Smooth muscle cell (in vitro differentiated cells): ENCODE data around the gene DCLK3. TPM values are rescaled to one million over a fixed set of nuclear protein-coding genes. Genes with fewer than 3 reads are reported as not detected.

Experiments
- DNase-seq: peaks from one replicate; lab custom pipeline; 2025; ENCODE audit not compliant: unreplicated experiment; lab: John Stamatoyannopoulos, UW
- H2AFZ ChIP-seq: fragments of 200-600 bp; sonication (generic); 2 replicates; pipeline ENCODE4 v1.6.0; 2016; ENCODE audit warnings: antibody characterized with exemption, low read depth, mild to moderate bottlenecking
- H3F3A ChIP-seq: fragments of 200-600 bp; sonication (generic); 2 replicates; pipeline ENCODE4 v1.6.0; 2017; ENCODE audit warnings: antibody characterized with exemption, low read depth
- H3K27ac ChIP-seq: fragments of 200-600 bp; sonication (generic); 2 replicates; pipeline ENCODE4 v1.5.1; 2016; ENCODE audit warnings: low read depth, mild to moderate bottlenecking
- H3K27me3 ChIP-seq: fragments of 200-600 bp; sonication (generic); 2 replicates; pipeline ENCODE4 v1.6.1; 2016; ENCODE audit warnings: low read depth, mild to moderate bottlenecking
- H3K36me3 ChIP-seq: fragments of 200-600 bp; sonication (generic); 2 replicates; pipeline ENCODE4 v1.5.1; 2016; ENCODE audit warnings: low read depth
- H3K4me1 ChIP-seq: fragments of 200-600 bp; sonication (generic); 2 replicates; pipeline ENCODE4 v1.5.1; 2016; ENCODE audit warnings: low read depth
- H3K4me2 ChIP-seq: fragments of 200-600 bp; sonication (generic); 2 replicates; pipeline ENCODE4 v1.6.0; 2016; ENCODE audit warnings: mild to moderate bottlenecking
- H3K4me3 ChIP-seq: fragments of 200-600 bp; sonication (generic); 2 replicates; pipeline ENCODE4 v1.5.1; 2016; ENCODE audit warnings: mild to moderate bottlenecking
- H3K79me2 ChIP-seq: fragments of 200-600 bp; sonication (generic); 2 replicates; pipeline ENCODE4 v1.6.0; 2016; ENCODE audit warnings: low read depth, mild to moderate bottlenecking
- H3K9ac ChIP-seq: fragments of 200-600 bp; sonication (generic); 2 replicates; pipeline ENCODE4 v1.6.0; 2016; ENCODE audit warnings: low read depth
- H3K9me3 ChIP-seq: fragments of 200-600 bp; sonication (generic); replicated peaks from 2 replicates; pipeline ENCODE4 v1.5.1; 2016; ENCODE audit warnings: low read depth
- H4K20me1 ChIP-seq: fragments of 200-600 bp; sonication (generic); 2 replicates; pipeline ENCODE4 v1.6.0; 2016; ENCODE audit warnings: low read depth
- WGBS: methylation state at CpG from one replicate; pipeline ENCODE4 v1.1.7; 2016; ENCODE audit warnings: low lambda C conversion rate; 5-methylcytosine and 5-hydroxymethylcytosine counted together
- polyA plus RNA-seq: library from polyadenylated mRNA; unstranded; fragments of >200 nt; fragmentation: Nextera tagmentation; extraction: Ambion mirVana; gene quantifications from 2 replicates; pipeline ENCODE4 v1.2.1, GENCODE V29; 2016
- total RNA-seq: library from RNA; depleted of rRNA; stranded (reverse); fragments of >200 nt; gene quantifications from 2 replicates; pipeline ENCODE4 v1.2.3, GENCODE V29; 2014
- TF ChIP-seq, protein P1 (sequence below): fragments of 200-600 bp; sonication (generic); IDR thresholded peaks from 2 replicates; pipeline ENCODE4 v1.5.1; 2017; ENCODE audit warnings: borderline replicate concordance, mild to moderate bottlenecking, antibody characterized with exemption; ENCODE audit not compliant: insufficient read depth, poor library complexity, severe bottlenecking

The DCLK3 gene
- total and polyA plus RNA-seq, 2 experiments from 2014 or later = not detected

DNA sequence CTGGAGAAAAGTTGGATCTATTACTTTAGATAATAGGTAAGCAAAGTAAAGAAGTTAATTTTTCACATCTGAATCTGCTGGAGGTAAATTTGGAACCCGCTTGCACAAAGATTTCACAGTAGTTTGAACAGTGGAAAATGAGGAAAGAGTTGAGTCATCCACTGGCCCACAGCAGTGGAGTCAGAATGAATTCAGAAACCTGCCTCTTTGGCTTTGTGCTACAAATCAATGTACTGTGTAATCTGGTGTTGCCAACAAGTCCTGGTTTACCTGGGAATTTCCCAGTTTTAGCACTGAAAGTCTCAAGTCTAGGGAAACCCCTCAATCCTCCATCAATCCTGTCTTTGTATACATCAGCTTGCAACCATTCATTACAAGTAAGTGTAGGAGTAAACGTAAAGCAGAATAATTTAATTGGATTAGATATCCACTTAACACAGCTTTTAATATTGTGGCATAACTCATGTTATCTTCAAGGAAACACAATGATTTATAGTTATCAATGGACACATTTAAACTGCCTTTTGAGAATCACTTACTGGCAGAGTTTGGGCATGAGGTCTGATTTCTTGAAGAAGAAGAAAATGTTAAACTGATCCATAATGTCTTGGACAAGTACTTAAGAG, 100.6 kb downstream of the DCLK3 start:
- Histone ChIP-seq H3K27me3 (peaks cover 21% of the 10 kb centered on the region), H3K9ac (no peak overlapping the region), H3K4me2 (no peak overlapping the region), H2AFZ (no peak overlapping the region), H3F3A (no peaks in the 10 kb centered on the region), H4K20me1 (no peaks in the 10 kb centered on the region), H3K36me3 (no peaks in the 10 kb centered on the region), H3K4me3 (no peak overlapping the region), H3K4me1 (no peaks in the 10 kb centered on the region), H3K9me3 (no peaks in the 10 kb centered on the region), H3K27ac (no peak overlapping the region), H3K79me2 (no peaks in the 10 kb centered on the region)
- TF ChIP-seq, protein P1, sequence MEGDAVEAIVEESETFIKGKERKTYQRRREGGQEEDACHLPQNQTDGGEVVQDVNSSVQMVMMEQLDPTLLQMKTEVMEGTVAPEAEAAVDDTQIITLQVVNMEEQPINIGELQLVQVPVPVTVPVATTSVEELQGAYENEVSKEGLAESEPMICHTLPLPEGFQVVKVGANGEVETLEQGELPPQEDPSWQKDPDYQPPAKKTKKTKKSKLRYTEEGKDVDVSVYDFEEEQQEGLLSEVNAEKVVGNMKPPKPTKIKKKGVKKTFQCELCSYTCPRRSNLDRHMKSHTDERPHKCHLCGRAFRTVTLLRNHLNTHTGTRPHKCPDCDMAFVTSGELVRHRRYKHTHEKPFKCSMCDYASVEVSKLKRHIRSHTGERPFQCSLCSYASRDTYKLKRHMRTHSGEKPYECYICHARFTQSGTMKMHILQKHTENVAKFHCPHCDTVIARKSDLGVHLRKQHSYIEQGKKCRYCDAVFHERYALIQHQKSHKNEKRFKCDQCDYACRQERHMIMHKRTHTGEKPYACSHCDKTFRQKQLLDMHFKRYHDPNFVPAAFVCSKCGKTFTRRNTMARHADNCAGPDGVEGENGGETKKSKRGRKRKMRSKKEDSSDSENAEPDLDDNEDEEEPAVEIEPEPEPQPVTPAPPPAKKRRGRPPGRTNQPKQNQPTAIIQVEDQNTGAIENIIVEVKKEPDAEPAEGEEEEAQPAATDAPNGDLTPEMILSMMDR = no peak
- no peak for DNase-seq
- 82% methylated on average over 2 of the region's 2 CpGs for WGBS

DNA sequence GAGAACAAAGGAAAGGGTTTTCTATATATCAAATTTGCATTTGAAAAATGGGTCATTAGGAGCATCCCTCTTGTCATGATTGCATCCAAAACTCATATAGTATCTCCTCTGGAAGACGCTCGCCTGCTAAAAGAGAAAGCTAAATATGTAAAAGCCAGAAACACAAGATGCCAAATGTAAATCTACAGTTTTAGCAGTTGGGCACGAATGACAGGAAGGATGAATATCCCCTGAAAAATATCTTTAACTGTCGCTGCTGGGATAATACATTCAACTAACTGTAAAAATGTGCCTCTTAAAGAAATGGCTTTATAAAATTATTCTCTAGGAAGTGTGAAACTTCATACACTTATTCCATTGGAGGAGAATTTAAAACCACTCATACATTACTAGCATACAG, 101.7 kb downstream of the DCLK3 start:
- WGBS = 66% methylated on average over 4 of the region's 4 CpGs

More for the DNA sequence above, 101.7 kb downstream of the DCLK3 start:
- Histone ChIP-seq H3K4me1 (no peaks in the 10 kb centered on the region), H3K4me3 (no peak overlapping the region), H3K36me3 (no peaks in the 10 kb centered on the region), H2AFZ (no peak overlapping the region), H3K9ac (no peak overlapping the region), H3K27ac (no peak overlapping the region), H3K79me2 (no peaks in the 10 kb centered on the region), H3K9me3 (no peaks in the 10 kb centered on the region), H3F3A (no peaks in the 10 kb centered on the region), H4K20me1 (no peaks in the 10 kb centered on the region), H3K4me2 (no peak overlapping the region), H3K27me3 (peaks cover 28% of the 10 kb centered on the region)
- DNase-seq = no peak
- TF ChIP-seq, protein P1 = no peak

Other genes with a start within 250 kb of the DCLK3 start
- 5.2 and 11.7 TPM in 2 replicates for gene TRANK1, start 180.5 kb upstream of the DCLK3 start, total RNA-seq
- gene TRANK1, start 180.5 kb upstream of the DCLK3 start, polyA plus RNA-seq = 2.0 and 2.4 TPM in 2 replicates
- gene EPM2AIP1, start 228.6 kb upstream of the DCLK3 start, total RNA-seq = 18.6 and 26.0 TPM in 2 replicates
- 6.5 and 11.7 TPM in 2 replicates for gene EPM2AIP1, start 228.6 kb upstream of the DCLK3 start, polyA plus RNA-seq
- gene MLH1, start 229.0 kb upstream of the DCLK3 start, total RNA-seq = 28.3 and 35.0 TPM in 2 replicates
- gene MLH1, start 229.0 kb upstream of the DCLK3 start, polyA plus RNA-seq = 16.6 and 22.6 TPM in 2 replicates